K562 (cell line): ENCODE measurements around the gene BCAR1.

Experiments used
- CBX2 ChIP-seq: fragments of 200-600 bp; sonication (generic); IDR thresholded peaks from one replicate; pipeline ENCODE4 v1.6.1; 2012; ENCODE audit warnings: mild to moderate bottlenecking, low read length, inconsistent platforms; ENCODE audit not compliant: insufficient read depth, poor library complexity, severe bottlenecking
- ETS2 ChIP-seq: IDR thresholded peaks from 2 replicates; pipeline ENCODE4 v1.6.1; 2016; ENCODE audit warnings: borderline replicate concordance, missing genetic modification characterization, mild to moderate bottlenecking, moderate library complexity, missing compliant biosample characterization; ENCODE audit not compliant: poor library complexity, severe bottlenecking
- EZH2 ChIP-seq: IDR thresholded peaks from 2 replicates; pipeline ENCODE4 v1.6.1; 2012; ENCODE audit warnings: low read depth, mild to moderate bottlenecking, inconsistent platforms, low read length, borderline replicate concordance
- NFYB ChIP-seq: IDR thresholded peaks from 2 replicates; pipeline ENCODE4 v1.6.1; 2011; ENCODE audit warnings: mild to moderate bottlenecking, moderate library complexity; ENCODE audit not compliant: insufficient read length; ENCODE audit errors: extremely low read depth
- PCBP1 ChIP-seq: fragments of 200-400 bp; formaldehyde crosslinking; IDR thresholded peaks from 2 replicates; pipeline ENCODE4 v1.6.1; 2018; ENCODE audit warnings: mild to moderate bottlenecking, low read depth, low read length; ENCODE audit not compliant: poor library complexity, severe bottlenecking
- PHF20 ChIP-seq: fragments of 450-650 bp; IDR thresholded peaks from 2 replicates; pipeline ENCODE4 v1.6.1; 2018; ENCODE audit not compliant: partially characterized antibody
- POLR2A ChIP-seq: fragments of 450-650 bp; conservative IDR thresholded peaks from 2 replicates; pipeline ENCODE4 v1.6.1; 2016
- POLR2AphosphoS5 ChIP-seq: IDR thresholded peaks from 2 replicates; pipeline ENCODE4 v1.6.1; 2011; ENCODE audit warnings: mild to moderate bottlenecking, low read depth, low read length, moderate library complexity; ENCODE audit not compliant: control insufficient read depth, insufficient read depth
- SRSF7 ChIP-seq: fragments of 200-400 bp; formaldehyde crosslinking; optimal IDR thresholded peaks from 2 replicates; pipeline ENCODE3; 2017; ENCODE audit warnings: mild to moderate bottlenecking, low read depth, low read length
- XRCC4 ChIP-seq: IDR thresholded peaks from one replicate; pipeline ENCODE4 v1.6.1; 2011; ENCODE audit not compliant: insufficient read depth, insufficient read length; ENCODE audit errors: extremely low read depth
- ZBTB8A ChIP-seq: fragments of 450-650 bp; IDR thresholded peaks from 2 replicates; pipeline ENCODE4 v1.6.1; 2018; ENCODE audit warnings: mild to moderate bottlenecking, moderate library complexity; ENCODE audit not compliant: partially characterized antibody
- ZSCAN29 ChIP-seq: fragments of 450-650 bp; IDR thresholded peaks from 2 replicates; pipeline ENCODE4 v1.6.1; 2017
- TF ChIP-seq, protein P1 (sequence below), 2 experiments: IDR thresholded peaks; 2 replicates each; pipeline ENCODE4 v1.6.1; 2012; ENCODE audit warnings: improper control_type of control experiment in 2 of 2, low read depth in 2 of 2, low read length in 2 of 2, borderline replicate concordance in 1 of 2
- TF ChIP-seq, protein P2 (sequence below), 3 experiments: IDR thresholded peaks in 2 of 3; conservative IDR thresholded peaks in 1 of 3; 2 replicates each; pipeline ENCODE4 v1.5.1; 2011 to 2012; ENCODE audit warnings: low read length in 3 of 3, mild to moderate bottlenecking in 3 of 3, control low read depth in 2 of 3, improper control_type of control experiment in 1 of 3, inconsistent platforms in 1 of 3, low read depth in 1 of 3, mixed read lengths in 1 of 3, moderate library complexity in 1 of 3; ENCODE audit not compliant: insufficient read depth in 2 of 3

DNA sequence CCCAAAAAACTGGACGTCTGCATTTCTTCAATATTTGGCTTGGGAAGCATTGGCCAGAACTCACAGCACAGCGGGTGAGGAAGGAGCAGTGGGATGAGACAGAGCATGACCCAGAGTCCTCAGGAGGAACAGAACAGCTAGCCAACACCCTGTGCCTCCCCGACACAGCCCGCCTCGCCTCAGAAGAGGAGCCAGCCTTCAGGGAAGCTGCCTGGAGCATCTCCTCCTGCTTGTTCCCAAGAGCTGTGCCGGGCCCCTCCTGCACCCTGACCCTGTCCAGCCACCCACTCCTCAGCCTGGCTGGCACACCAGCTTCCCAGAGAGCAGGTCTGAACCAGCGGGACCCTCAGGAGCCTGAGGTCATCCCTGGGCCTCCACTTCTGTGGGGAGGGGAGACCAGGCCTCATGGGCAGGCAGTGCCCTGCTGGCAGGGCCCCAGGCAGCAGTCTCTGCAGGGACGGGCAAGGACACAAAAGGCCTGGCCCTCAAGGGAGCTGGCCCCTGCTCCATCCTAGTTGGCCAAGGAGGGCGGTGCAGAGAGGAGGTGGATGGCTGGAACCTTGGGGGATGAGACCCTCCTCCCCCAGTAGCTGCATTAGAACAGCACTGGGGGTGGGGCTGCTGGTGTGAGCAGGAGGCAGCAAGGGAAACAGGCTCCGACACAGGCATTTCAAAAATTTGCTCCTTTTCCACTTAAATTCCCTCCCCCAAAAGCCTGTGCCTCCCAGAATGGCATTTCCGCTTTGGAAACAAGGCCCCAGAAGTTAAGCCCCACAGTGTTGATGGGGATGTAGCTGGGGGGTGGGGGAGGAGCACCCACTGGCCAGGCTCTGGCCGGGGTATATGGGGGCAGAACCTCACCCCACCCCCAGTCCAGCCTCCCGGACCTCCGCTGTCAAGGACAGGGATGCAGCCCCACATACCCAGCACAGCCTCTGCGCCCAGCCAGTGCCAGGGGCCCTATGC, 1.8 kb upstream of the BCAR1 start:
- TF ChIP-seq ZBTB8A: no peak
- no peak for TF ChIP-seq NFYB
- no peak for TF ChIP-seq PCBP1
- TF ChIP-seq SRSF7: no peak
- no peak for TF ChIP-seq ZSCAN29
- TF ChIP-seq POLR2AphosphoS5: no peak
- TF ChIP-seq ETS2 (tag): no peak
- TF ChIP-seq POLR2A: no peak
- TF ChIP-seq, protein P1, sequence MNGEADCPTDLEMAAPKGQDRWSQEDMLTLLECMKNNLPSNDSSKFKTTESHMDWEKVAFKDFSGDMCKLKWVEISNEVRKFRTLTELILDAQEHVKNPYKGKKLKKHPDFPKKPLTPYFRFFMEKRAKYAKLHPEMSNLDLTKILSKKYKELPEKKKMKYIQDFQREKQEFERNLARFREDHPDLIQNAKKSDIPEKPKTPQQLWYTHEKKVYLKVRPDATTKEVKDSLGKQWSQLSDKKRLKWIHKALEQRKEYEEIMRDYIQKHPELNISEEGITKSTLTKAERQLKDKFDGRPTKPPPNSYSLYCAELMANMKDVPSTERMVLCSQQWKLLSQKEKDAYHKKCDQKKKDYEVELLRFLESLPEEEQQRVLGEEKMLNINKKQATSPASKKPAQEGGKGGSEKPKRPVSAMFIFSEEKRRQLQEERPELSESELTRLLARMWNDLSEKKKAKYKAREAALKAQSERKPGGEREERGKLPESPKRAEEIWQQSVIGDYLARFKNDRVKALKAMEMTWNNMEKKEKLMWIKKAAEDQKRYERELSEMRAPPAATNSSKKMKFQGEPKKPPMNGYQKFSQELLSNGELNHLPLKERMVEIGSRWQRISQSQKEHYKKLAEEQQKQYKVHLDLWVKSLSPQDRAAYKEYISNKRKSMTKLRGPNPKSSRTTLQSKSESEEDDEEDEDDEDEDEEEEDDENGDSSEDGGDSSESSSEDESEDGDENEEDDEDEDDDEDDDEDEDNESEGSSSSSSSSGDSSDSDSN (IDR thresholded peaks at IDR 0.05; ENCODE audit: borderline replicate concordance in 1 of 2, low read depth in 2 of 2, low read length in 2 of 2): no peak
- no peak for TF ChIP-seq XRCC4
- no peak for TF ChIP-seq CBX2
- no peak for TF ChIP-seq EZH2
- no peak for TF ChIP-seq PHF20
- TF ChIP-seq, protein P2, sequence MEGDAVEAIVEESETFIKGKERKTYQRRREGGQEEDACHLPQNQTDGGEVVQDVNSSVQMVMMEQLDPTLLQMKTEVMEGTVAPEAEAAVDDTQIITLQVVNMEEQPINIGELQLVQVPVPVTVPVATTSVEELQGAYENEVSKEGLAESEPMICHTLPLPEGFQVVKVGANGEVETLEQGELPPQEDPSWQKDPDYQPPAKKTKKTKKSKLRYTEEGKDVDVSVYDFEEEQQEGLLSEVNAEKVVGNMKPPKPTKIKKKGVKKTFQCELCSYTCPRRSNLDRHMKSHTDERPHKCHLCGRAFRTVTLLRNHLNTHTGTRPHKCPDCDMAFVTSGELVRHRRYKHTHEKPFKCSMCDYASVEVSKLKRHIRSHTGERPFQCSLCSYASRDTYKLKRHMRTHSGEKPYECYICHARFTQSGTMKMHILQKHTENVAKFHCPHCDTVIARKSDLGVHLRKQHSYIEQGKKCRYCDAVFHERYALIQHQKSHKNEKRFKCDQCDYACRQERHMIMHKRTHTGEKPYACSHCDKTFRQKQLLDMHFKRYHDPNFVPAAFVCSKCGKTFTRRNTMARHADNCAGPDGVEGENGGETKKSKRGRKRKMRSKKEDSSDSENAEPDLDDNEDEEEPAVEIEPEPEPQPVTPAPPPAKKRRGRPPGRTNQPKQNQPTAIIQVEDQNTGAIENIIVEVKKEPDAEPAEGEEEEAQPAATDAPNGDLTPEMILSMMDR (IDR thresholded peaks at IDR 0.05 in 2 of 3, conservative IDR thresholded peaks at IDR 0.05 in 1 of 3; ENCODE audit: insufficient read depth in 2 of 3, low read depth in 1 of 3, low read length in 3 of 3): no peak
